Stimulated activated CD8-positive, alpha-beta memory T cell treated with anti-CD3 and anti-CD28 coated beads, Interleukin-4, amount 100 ng/mL, for 1 hour (primary cell): Measurements from ENCODE around the gene PRXL2B.
"Not testable (repeated sequence)": the region's sequence is repeated elsewhere in the genome, so short reads cannot be mapped to it uniquely, and the experiment has no call there.

ENCODE experiments used
- DNase-seq, 2 donors: peaks; one replicate each; pipeline ENCODE4 v3.0.0-alpha.2; 2020; ENCODE audit warnings: low read depth in 2 of 2, low spot score in 1 of 2

Gene PRXL2B

DNA sequence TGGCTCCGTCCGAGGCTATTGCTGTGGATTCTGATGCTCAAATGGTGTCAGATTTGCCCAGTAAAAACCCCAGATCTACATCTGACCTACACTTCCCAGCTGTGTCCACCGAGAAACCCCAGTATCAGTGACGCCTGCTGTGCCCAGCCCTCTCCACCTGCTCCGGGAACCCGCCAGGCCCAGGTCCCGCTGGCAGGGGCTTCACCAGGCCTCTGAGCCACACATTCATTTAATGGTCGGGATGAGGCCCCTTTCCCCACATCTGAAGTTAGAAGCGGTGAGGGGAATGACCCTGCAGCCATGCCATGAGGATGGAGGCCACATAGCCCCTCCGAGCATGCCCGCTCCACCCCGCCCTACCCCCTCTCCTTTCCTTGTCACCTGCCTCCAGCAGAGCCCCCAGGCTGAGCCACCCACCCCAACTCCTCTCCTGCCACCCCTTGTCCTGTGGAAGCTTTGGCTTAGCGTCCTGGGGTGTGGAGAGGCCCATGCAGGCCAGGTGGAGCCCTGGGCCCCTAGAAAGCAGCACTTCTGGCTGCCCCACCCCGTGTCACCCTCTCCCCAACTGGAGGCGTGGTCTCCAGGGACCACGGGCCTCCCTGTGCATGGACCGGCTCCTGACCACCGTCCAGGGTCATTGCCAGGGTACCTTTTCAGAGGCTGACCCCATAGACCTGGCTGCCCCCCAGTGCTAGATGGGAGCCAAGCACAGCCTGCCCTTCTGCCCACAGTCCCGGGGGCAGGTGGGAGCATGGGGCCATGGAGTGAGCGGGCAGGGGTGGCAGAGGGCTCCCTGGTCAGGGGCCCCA lies 22.4 kb upstream of the PRXL2B start:
- no peak for DNase-seq

DNA sequence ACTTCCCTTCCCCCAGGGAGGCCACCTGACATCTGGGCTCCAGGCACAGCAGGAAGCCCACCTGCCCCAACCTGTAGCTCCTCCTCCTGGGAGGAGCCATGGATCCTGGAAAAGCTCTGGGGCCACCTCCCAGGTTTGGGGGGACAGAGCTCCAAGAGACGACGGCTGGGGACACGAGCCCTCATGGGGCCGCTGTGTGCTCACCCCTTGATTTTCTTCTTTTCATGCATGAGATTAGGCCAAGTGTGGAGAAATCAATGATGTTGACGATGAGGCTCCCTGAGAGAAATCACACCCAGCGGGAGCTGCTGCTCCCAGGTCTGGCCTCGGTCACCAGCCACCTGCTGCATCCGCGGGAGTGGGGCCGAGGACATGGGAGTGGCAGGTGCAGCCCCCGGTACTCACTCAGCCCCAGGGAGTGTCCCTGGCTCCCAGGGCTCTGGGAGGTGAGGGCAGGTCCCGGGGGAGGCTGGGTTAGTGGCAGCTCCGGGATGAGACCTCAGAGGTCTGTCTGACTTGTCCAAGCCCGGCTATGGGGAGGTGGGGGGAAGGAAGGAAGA lies 21.7 kb upstream of the PRXL2B start:
- DNase-seq = no peak

DNA sequence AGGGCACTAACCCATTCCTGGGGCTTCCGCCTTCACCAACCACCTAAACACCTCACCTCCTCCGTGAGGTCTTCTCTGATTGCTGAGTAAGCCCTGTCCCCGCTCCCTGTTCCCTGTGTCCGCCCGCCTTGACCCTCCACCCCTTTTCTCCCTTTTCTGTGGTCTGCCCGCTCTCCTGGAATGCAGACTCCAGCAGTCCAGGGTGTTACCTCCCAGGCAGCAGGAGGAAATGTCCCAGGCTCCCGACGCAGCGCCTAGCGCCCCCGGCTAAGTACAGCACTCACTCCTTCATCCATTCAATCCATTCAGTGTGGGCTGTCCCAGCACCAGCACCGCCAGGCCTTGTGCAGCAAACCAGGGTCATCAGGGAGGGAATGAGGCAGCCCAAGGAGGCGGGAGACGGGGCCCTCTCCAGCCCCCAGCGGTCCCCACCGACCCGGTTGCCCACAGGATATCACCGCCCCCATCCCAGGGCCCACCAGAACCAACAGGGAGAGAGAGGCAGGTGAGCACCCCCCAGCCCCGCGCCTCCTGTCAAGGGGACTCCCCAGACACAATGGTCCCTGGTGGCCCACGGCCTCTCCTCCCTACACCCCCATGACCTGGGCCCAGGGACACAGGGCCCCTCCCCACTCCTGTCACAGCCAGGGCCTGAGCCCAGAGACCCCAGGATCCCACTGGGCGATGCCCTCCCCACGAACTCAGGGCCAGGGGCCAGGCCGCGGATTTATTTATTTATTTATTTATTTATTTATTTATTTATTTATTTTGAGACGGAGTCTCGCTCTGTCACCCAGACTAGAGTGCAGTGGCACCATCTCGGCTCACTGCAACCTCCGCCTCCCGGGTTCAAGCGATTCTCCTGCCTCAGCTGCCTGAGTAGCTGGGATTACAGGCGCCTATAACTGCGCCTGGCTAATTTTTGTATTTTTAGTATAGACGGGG lies 20.2 kb upstream of the PRXL2B start:
- DNase-seq = no peak

DNA sequence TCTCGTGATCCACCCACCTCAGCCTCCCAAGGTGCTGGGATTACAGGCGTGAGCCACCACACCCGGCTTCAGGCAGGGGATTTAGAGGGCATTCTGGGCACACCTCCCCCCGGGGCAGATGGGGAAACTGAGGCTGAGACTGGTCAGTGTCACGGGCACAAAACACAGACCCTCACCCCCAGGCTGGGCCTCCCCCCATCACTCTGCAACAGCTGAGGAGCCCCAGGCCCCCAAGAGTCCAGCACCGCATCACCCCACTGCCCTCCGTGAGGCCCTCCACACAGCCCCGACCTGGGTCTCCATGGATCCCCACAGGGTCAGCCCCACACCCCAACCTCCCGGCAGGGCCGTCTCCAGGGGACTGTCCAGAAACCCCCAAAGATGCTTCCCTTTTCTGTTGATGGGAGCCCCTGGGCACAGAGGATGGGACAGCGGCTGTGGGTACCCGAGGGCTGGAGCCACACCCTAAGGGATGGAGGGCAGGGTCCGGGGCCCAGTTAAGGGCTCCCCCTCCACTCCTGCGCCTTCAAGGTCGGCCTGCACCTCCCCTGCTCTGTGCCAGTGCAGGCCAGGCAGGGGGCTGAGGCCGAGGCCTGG lies 19.4 kb upstream of the PRXL2B start:
- no peak for DNase-seq

DNA sequence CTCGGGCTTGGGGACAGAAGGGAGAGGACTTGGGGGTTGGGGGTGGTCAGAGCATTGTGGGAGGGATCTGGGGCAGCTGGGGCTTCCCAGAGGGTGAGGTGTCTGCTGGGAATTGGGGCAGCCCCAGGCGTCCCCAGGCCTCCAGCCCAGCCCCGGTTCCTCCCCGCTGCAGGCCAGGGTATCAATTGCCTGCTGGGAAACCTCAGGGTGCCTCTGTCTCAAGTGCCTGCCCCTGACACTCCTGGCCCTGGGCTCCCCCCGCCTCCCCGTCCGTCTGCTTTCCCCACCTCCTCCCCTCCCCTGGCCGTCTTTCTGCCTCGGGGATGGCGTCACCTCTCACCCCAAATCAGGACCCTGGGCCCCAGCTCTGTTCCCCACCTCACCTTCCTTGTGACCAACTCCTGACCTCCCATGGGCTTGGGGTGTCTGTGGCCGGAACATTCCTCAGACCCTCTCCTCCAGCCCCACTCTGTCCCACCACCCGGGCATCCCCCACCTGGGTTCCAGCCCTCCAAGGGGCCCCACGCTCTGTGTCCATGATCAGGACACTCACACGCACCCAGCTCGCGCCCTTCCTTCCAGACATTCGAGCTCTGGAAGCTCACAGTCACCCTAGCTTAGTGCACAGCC lies 18.3 kb upstream of the PRXL2B start:
- not testable (repeated sequence) for DNase-seq

DNA sequence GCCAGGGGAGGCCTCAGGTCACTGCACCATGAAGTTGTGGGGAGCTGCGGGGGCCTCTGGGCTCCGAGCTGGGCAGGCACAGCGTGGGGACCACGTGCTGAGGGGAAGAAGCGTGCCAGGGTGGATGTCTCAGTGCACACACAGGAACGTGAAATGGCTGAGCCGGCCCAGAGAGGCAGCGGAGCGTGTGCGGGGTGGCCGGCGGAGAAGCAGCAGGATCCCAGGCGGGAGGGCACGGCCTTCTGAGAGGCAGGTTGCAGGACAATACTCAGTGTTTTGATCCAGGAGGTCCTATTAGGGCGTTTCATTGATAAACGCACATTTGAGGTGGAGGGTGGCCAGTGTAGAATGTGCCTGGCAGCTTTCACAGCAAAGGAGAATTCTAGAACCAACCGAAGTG lies 17.5 kb upstream of the PRXL2B start:
- DNase-seq = no peak

DNA sequence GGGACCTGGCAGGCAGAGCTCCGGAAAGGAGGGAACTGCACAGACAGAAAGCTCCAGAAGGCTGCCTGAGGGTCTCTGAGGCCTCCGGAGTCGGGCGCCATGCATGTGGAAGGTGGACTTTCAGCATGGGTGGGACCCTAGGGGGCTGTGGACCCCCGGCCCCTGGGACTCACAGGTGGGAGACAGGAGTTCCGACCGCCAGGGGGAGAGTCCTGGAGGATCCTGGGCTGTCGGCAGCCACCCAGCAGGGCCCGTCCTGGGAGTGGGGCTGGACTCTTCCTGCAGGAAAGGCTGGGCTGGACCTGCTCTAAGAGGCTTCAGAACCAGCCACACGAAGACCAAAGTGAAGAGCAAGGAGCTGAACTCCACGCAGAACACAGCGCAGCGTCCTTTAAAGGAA lies 16.9 kb upstream of the PRXL2B start:
- DNase-seq = not testable (repeated sequence)

DNA sequence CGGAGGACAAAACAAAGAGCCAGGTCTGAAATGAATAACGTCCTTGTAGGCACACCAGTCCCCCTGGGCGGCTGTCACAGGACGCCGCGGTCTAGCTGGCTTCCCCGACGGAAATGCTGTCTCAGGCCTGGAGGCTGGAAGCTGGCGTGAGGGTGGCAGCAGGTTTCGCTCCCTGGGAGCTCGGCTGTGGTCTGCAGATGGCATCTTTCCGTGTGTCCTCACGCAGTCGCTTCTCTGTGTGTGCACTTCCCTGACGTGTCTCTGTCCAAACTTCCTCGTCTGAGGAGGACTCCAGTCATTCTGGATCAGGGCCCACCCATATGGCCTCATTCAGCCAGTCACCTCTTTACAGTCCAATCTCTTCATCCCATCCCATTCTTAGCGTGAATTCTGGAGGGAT lies 16.2 kb upstream of the PRXL2B start:
- no peak for DNase-seq

DNA sequence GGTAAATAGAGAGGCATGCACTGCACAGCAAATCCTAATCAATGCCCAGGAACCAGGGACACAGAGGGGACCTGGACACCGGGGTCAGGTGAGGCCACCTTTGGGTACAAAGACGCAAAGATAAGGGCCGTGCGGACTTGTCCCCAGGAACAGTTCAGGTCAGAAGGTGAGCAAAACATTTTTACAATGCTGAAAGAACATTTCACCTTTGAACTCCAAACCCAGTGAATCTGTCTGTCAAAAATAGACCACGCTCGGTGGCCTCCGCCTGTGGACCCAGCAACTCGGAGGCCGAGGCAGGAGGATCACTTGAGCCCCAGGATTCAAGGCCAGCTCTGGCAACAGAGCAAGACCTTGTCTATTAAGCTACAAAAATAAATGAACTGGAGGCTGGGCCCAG lies 15.2 kb upstream of the PRXL2B start:
- no peak for DNase-seq

DNA sequence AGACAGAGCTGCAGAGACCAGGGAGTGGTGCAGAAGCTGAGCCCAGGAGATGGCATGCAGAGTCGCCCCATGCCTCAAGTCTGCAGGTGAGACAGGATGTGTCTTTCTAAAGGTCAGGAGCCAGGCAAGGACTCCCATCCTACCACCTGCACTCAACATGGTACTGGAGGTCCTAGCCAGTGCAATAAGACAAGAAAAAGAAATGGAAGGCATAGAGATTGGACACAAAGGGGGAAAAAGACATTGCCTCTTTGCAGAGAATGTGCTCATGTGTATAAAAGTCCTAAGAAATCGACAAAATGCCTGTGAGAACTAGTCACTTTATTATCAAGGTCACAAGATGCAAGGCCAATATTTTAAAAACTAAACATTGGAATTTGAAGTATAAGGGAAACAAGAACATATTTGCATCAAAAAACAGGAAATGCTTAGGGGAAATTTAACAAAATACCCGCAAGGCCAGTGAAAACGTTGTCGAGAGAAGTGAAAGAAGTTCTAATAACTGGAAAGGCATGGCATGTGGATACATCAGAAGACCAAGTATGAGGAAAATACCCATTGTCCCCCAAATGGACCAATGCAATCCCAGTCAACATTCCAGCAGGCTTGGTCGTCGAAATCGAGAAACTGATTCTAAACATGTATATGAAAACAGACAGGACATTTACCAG lies 13.2 kb upstream of the PRXL2B start:
- no peak for DNase-seq

DNA sequence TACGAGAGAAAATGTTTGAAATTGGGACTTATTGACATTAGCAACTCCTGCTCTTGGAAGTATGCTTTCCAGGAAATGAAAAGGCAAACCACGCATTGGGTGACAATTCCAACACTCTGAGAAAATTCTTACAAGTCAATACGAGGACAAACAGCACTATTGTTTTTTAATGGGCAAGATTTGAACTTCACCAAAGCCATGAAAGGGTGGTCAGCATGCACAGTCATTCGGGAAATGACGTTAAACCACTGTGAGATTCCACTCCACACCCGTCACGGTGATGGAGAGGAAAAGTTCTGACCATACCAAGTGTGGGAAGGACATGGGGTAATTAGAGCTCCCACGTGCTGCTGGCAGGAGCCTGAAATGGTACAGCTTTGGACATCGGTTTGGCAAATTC lies 12.2 kb upstream of the PRXL2B start:
- no peak for DNase-seq

DNA sequence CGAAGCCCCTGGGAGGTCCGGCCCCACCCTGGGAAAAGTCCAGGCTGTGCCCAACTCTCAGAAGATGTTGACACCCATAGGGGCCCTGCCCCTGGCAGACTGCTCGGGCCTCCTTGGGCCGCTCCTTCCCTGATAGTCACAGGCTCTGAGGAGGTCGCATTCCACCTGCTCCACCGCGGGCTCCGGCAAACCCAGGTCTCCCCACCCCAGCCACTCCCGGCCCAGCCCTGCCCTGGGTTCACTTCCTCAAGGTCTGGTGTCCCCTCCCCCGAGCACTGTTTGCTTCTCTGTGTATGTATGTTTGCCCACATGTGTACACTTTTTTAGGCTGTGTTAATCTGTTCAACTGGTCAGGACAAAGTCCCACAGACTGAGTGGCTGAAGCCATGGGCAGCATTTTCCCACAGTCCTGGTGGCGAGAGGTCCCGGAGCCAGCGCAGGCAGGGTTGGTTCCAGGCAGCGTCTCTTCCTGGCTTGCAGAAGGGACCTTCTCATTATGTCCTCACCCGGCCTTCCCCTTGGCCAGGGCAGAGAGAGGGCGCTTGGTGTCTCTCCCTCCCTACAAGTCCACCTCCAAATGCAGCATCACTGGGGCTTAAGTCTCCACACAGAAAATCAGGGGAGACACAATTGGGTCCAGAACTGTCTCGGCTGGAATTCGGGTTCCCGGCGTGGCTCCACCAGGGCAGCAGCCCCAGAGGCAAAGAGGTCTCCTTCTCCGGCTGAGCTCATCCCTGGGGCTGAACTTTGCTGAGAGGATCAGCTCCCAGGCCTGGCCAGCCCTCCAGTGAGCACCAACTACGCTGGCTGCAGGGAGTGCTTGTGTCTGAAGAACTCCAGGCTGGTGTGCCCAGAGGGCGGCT lies 10.5 kb upstream of the PRXL2B start:
- DNase-seq = no peak

DNA sequence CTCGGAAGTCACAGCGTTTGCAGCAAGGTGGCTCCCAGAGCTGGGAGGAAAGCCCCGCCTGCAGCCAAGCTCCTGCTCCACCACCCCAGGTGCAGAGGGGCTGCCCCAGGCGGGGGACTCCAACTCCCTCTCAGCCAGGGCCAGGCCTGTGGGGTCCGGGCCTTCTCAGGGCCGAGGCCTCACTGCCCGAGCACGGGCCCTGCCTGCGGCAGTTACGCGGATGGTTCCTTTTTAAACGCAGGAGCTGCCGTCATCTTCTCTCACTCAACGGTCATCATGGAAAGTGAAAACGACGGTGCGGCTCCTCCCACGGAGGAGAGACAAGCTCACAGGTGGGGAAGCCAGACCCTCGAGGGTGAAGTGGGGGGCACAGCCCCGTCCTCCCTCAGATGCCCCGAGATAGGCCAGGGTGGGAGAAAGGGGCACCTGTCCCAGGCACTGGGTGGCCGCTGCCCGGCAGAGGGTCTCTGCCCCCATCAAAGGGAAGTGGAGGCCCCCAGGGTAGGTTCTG lies 9.0 kb upstream of the PRXL2B start:
- not testable (repeated sequence) for DNase-seq

DNA sequence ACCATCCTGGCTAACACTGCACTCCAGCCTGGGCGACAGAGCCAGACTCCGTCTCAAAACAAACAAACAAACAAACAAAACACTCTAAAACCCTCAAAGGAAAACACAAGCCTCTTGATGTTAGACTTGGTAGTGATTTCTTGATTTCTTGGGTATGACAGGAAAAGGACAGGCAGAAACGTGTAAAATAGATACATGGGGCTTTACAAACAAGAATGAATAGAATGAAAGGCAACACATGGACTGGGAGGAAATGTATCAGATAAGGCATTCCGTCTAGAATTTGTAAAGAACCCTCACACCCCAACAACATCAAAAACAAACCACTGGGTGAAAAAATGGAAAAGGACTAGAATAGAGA lies 7.8 kb upstream of the PRXL2B start:
- no peak for DNase-seq

DNA sequence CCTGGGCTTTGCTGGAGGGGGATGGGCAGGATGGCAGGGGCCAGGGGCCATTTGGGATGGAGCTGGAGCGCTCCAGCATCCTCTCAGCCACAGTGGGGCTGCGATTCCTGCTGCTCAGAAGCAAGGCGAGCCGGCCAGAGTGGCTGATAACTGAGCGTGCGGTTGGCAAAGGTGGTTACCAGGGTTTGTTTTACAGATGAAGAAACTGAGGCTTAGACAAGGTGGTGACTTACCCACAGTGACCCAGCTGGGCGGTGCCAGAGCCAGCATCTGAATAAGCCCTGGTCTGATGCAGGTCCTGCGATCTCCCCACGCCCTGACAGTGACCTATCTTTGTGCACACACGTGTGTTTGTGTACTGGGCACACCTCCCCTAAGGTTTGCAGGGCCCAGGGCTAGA lies 5.9 kb upstream of the PRXL2B start:
- no peak for DNase-seq

DNA sequence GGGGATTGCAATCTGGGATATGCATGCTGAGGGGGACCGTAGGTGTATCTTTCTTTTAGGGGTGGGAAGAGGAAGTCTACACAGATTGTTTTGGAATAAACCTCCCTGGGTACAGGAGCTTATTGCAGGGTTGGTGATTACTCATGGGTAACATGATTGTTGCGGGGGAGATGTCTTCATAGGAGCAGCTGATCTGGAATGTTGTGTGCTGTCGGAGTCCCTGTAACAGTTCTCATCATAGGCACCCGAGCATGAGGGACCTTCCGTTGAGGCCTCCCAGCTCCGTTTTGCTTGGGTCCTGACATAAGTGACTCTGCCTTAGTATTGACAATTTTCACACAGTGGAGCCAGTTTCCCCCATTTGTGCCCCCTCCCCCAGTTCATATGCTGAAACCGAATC lies 4.2 kb upstream of the PRXL2B start:
- no peak for DNase-seq

DNA sequence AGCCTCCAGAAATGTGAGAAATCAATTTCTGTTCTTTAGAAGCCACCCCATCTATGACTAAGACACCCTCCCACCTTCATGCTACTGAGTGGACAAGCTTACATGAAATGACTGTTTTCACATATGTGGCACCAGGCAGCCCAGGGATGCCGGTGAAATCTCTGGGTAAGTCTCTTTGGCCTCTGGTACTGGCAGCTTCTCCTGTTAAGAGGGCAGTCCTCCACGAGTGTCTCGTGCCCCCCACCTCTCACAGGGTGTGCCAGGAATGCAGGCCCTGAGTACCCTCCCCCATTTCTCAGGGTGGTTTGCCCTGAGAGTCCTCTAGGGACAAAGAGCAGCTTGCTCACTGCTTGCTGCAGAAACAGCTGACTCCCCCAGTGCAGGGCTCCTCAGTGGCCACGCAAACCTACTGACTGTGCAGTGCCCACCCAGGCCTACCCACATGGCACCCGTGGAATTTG lies 3.2 kb upstream of the PRXL2B start:
- DNase-seq = no peak

DNA sequence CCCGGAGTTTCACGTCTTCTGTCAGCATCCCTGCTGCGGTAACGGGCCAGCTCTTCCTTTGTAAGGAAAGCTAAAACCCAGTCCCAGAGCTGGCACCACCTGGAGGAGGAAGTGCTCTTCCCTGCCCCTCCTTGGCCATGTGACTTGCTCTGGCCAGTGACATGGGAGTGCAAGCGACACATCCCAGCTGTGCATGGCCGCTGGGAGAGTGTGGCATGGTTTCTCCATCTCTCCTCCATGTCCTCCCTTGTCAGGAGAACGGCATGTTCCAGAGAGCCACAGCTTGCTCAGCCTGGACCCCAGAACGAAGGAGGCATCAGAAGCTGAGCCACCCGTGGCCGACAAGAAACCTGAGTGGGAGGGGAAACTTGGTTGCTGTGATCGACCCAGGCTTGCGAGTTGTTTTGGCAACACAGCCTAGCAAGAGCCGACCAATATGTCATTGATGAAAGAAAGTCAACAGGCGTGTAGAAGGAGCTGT lies 2.7 kb upstream of the PRXL2B start:
- no peak for DNase-seq

DNA sequence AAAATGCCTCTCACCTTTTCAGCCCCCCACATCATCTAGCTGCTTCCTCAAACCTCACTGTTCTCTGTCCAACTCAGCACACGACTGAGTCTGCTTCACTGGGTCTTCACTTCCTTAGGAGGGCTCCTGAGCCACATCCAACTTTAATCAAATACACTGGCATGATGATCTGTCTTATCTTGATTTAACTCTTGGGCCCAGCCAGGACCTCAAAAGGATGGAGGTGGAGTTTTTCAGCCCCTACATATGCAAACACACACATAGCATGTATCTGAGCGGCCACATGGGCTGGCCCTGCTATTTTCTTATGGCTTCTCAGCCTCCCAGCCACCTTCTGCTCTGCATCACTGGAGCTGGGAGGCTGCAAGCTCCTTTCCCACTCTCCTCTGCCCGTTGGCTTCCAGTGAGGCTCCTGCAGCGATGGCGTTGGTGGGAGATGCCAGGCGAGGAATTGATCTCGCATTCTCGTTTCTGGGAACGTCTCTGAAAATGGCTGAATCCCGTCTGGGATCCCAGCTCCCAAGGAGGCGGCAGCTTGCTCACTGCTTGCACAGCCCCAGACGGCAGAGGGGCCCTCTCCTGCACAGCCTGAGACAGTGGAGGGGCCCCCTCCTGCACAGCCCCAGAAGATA lies 1.8 kb upstream of the PRXL2B start:
- DNase-seq = no peak
